Activated CD4-positive, alpha-beta T cell treated with anti-CD3 and anti-CD28 coated beads for 36 hours (primary cell): Measurements from ENCODE around the gene IQCH. TPM values are rescaled to one million over a fixed set of nuclear protein-coding genes. Genes with fewer than 3 reads are reported as not detected.

Experiments
- ATAC-seq: fragments of 200-7000 bp; cut with Tn5 transposase; one replicate; pipeline ENCODE4 v1.10.0; 2021; ENCODE audit warnings: mild to moderate bottlenecking, moderate library complexity
- CTCF ChIA-PET: fragments of 350-600 bp; sonication (Branson Sonifier 250); formaldehyde crosslinking; loops from one replicate; lab custom pipeline; 2021; ENCODE audit warnings: antibody characterized with exemption; lab: Charles Lee
- POLR2A ChIA-PET: fragments of 350-600 bp; sonication (Branson Sonifier 250); formaldehyde crosslinking; loops from one replicate; lab custom pipeline; 2021; ENCODE audit warnings: antibody characterized with exemption, inconsistent platforms; lab: Charles Lee
- DNase-seq: peaks from one replicate; pipeline ENCODE4 v3.0.0-alpha.2; 2020
- H3K27ac Mint-ChIP-seq: one replicate; pipeline ENCODE4 v1.8.0; 2021; ENCODE audit warnings: mixed read lengths
- H3K27me3 Mint-ChIP-seq: one replicate; pipeline ENCODE4 v1.8.0; 2021; ENCODE audit warnings: mixed read lengths
- H3K36me3 Mint-ChIP-seq: one replicate; pipeline ENCODE4 v1.8.0; 2021; ENCODE audit warnings: low read depth, mixed read lengths
- H3K4me1 Mint-ChIP-seq: one replicate; pipeline ENCODE4 v1.8.0; 2021; ENCODE audit warnings: mixed read lengths
- H3K4me3 Mint-ChIP-seq: one replicate; pipeline ENCODE4 v1.8.0; 2021; ENCODE audit warnings: mild to moderate bottlenecking, moderate library complexity, mixed read lengths
- H3K9me3 Mint-ChIP-seq: one replicate; pipeline ENCODE4 v1.8.0; 2021; ENCODE audit warnings: low read depth, mixed read lengths
- intact Hi-C, 2 experiments: fragments of 100-400 bp; cut with DNase I in 1 of 2; cut with micrococcal nuclease in 1 of 2; formaldehyde crosslinking; loops; one replicate each; pipeline versions ENCODE4 v1.14.2 to v1.15.1; 2022 to 2024; cut with DNase I, micrococcal nuclease
- total RNA-seq, 2 experiments: library from RNA; stranded (reverse); gene quantifications; one replicate each; pipeline ENCODE4 v1.2.3, GENCODE V29; 2021

Gene IQCH
- total RNA-seq, 2 experiments from 2014 or later = 1.8 to 2.1 TPM

GRCh38 chr15:67296684-67297083, 42.1 kb downstream of the IQCH start:
- H3K4me3 Mint-ChIP-seq = no peak overlapping the region
- ATAC-seq = no peak
- no peak overlapping the region for H3K27ac Mint-ChIP-seq
- no peaks in the 10 kb centered on the region for H3K36me3 Mint-ChIP-seq
- no peak for DNase-seq
- no peaks in the 10 kb centered on the region for H3K4me1 Mint-ChIP-seq
- intact Hi-C loops = no loop called here
- ChIA-PET POLR2A (no interaction called here), CTCF (interaction anchor here (0.6 to 2.0 kb wide), 2 partner anchors 277 to 350 kb away, joined by 3 to 5 read pairs; no protein-coding TSS in a partner anchor)
- no peaks in the 10 kb centered on the region for H3K9me3 Mint-ChIP-seq
- H3K27me3 Mint-ChIP-seq = peaks cover 2% of the 10 kb centered on the region

GRCh38 chr15:67300266-67301025, 45.9 kb downstream of the IQCH start:
- POLR2A ChIA-PET = interaction anchor here (0.7 kb wide), 1 partner anchor 96 kb away, joined by 4 read pairs; no protein-coding TSS in a partner anchor
- CTCF ChIA-PET = interaction anchor here (0.6 to 1.7 kb wide), 7 partner anchors 10 to 754 kb away, joined by 3 to 7 read pairs (median 3); partner anchors contain the start of gene PIAS1
- H3K27ac Mint-ChIP-seq = no peak overlapping the region
- no peaks in the 10 kb centered on the region for H3K36me3 Mint-ChIP-seq
- ATAC-seq (peak; percentile 92), DNase-seq (no peak)
- no peaks in the 10 kb centered on the region for H3K4me1 Mint-ChIP-seq
- intact Hi-C loops = loop anchor here (2.0 to 10.0 kb wide), 4 partner anchors 56 to 534 kb away; no protein-coding TSS in a partner anchor
- peaks cover 5% of the 10 kb centered on the region for H3K27me3 Mint-ChIP-seq
- no peaks in the 10 kb centered on the region for H3K9me3 Mint-ChIP-seq
- no peak overlapping the region for H3K4me3 Mint-ChIP-seq

- Mint-ChIP-seq H3K4me3 (no peak overlapping the region), H3K27ac (no peak overlapping the region), H3K9me3 (no peaks in the 10 kb centered on the region), H3K36me3 (no peaks in the 10 kb centered on the region), H3K27me3 (peaks cover 3% of the 10 kb centered on the region), H3K4me1 (peaks cover 16% of the 10 kb centered on the region)
- CTCF ChIA-PET = interaction anchor here (0.7 to 3.5 kb wide), 13 partner anchors 8 to 361 kb away, joined by 3 to 45 read pairs (median 4); no protein-coding TSS in a partner anchor
- ATAC-seq (no peak), DNase-seq (peak; percentile 22)
- POLR2A ChIA-PET = interaction anchor here (0.6 kb wide), 1 partner anchor 353 kb away, joined by 3 read pairs; no protein-coding TSS in a partner anchor
- intact Hi-C loops = loop anchor here (1.0 to 10.0 kb wide), 5 partner anchors 63 to 531 kb away; no protein-coding TSS in a partner anchor
These were observed 49.1 kb downstream of the IQCH start for GRCh38 chr15:67303490-67304363.

GRCh38 chr15:67304778-67305177, 50.2 kb downstream of the IQCH start:
- no peaks in the 10 kb centered on the region for H3K36me3 Mint-ChIP-seq
- ChIA-PET CTCF (interaction anchor here (0.6 to 3.5 kb wide), 14 partner anchors 9 to 808 kb away, joined by 3 to 45 read pairs (median 4); no protein-coding TSS in a partner anchor), POLR2A (no interaction called here)
- intact Hi-C loops = loop anchor here (5.0 to 10.0 kb wide), 6 partner anchors 127 to 533 kb away; no protein-coding TSS in a partner anchor
- no peaks in the 10 kb centered on the region for H3K9me3 Mint-ChIP-seq
- H3K27ac Mint-ChIP-seq = no peak overlapping the region
- peaks cover 5% of the 10 kb centered on the region for H3K27me3 Mint-ChIP-seq
- no peak for ATAC-seq
- DNase-seq = no peak
- H3K4me3 Mint-ChIP-seq = no peak overlapping the region
- H3K4me1 Mint-ChIP-seq = peaks cover 16% of the 10 kb centered on the region

- Mint-ChIP-seq H3K36me3 (no peaks in the 10 kb centered on the region), H3K27ac (no peak overlapping the region), H3K27me3 (peaks cover 5% of the 10 kb centered on the region), H3K9me3 (no peaks in the 10 kb centered on the region), H3K4me1 (peaks cover 16% of the 10 kb centered on the region), H3K4me3 (no peak overlapping the region)
- ChIA-PET POLR2A (no interaction called here), CTCF (interaction anchor here (1.5 to 3.5 kb wide), 5 partner anchors 48 to 359 kb away, joined by 4 to 45 read pairs (median 10); no protein-coding TSS in a partner anchor)
- no peak for ATAC-seq
- intact Hi-C loops = loop anchor here (5.0 to 10.0 kb wide), 5 partner anchors 203 to 532 kb away; no protein-coding TSS in a partner anchor
- no peak for DNase-seq
These were observed 50.9 kb downstream of the IQCH start for GRCh38 chr15:67305506-67305905.

GRCh38 chr15:67307156-67307555, 52.6 kb downstream of the IQCH start:
- peak; percentile 97 for ATAC-seq
- intact Hi-C loops = loop anchor here (1.0 to 10.0 kb wide), 10 partner anchors 66 to 530 kb away; no protein-coding TSS in a partner anchor
- no peaks in the 10 kb centered on the region for H3K9me3 Mint-ChIP-seq
- H3K36me3 Mint-ChIP-seq = no peaks in the 10 kb centered on the region
- peaks cover 7% of the 10 kb centered on the region for H3K27me3 Mint-ChIP-seq
- POLR2A ChIA-PET = no interaction called here
- no peak overlapping the region for H3K4me3 Mint-ChIP-seq
- H3K4me1 Mint-ChIP-seq = peaks cover 16% of the 10 kb centered on the region
- CTCF ChIA-PET = interaction anchor here (1.4 kb wide), 2 partner anchors 10 to 360 kb away, joined by 5 read pairs; no protein-coding TSS in a partner anchor
- no peak for DNase-seq
- peak overlapping the region; percentile 31 for H3K27ac Mint-ChIP-seq

- ATAC-seq (no peak), DNase-seq (no peak)
- Mint-ChIP-seq H3K4me3 (no peak overlapping the region), H3K4me1 (peaks cover 16% of the 10 kb centered on the region), H3K27me3 (peaks cover 7% of the 10 kb centered on the region), H3K27ac (no peak overlapping the region), H3K9me3 (no peaks in the 10 kb centered on the region), H3K36me3 (no peaks in the 10 kb centered on the region)
- ChIA-PET POLR2A (no interaction called here), CTCF (interaction anchor here (1.4 kb wide), 2 partner anchors 9 to 361 kb away, joined by 5 read pairs; no protein-coding TSS in a partner anchor)
- intact Hi-C loops = loop anchor here (1.0 to 10.0 kb wide), 10 partner anchors 67 to 529 kb away; no protein-coding TSS in a partner anchor
These were observed 53.5 kb downstream of the IQCH start for GRCh38 chr15:67307889-67308597.

- ATAC-seq (no peak), DNase-seq (no peak)
- ChIA-PET CTCF (interaction anchor here (1.4 kb wide), 1 partner anchor 71 kb away, joined by 4 read pairs; no protein-coding TSS in a partner anchor), POLR2A (no interaction called here)
- intact Hi-C loops = no loop called here
- no peaks in the 10 kb centered on the region for H3K9me3 Mint-ChIP-seq
- no peak overlapping the region for H3K4me3 Mint-ChIP-seq
- no peaks in the 10 kb centered on the region for H3K36me3 Mint-ChIP-seq
- no peak overlapping the region for H3K27ac Mint-ChIP-seq
- peaks cover 12% of the 10 kb centered on the region for H3K4me1 Mint-ChIP-seq
- peaks cover 4% of the 10 kb centered on the region for H3K27me3 Mint-ChIP-seq
These were observed 57.1 kb downstream of the IQCH start for GRCh38 chr15:67311731-67312130.

- H3K9me3 Mint-ChIP-seq = no peaks in the 10 kb centered on the region
- POLR2A ChIA-PET = no interaction called here
- no peaks in the 10 kb centered on the region for H3K36me3 Mint-ChIP-seq
- intact Hi-C loops = no loop called here
- no peak overlapping the region for H3K4me3 Mint-ChIP-seq
- ATAC-seq (no peak), DNase-seq (no peak)
- H3K27ac Mint-ChIP-seq = no peak overlapping the region
- CTCF ChIA-PET = interaction anchor here (0.9 kb wide), 1 partner anchor 12 kb away, joined by 3 read pairs; no protein-coding TSS in a partner anchor
- H3K27me3 Mint-ChIP-seq = peaks cover 9% of the 10 kb centered on the region
- H3K4me1 Mint-ChIP-seq = no peaks in the 10 kb centered on the region
These were observed 65.4 kb downstream of the IQCH start for GRCh38 chr15:67319961-67320360.

GRCh38 chr15:67321352-67321751, 66.8 kb downstream of the IQCH start:
- H3K9me3 Mint-ChIP-seq = no peaks in the 10 kb centered on the region
- POLR2A ChIA-PET = no interaction called here
- DNase-seq = no peak
- H3K27me3 Mint-ChIP-seq = peaks cover 9% of the 10 kb centered on the region
- no peaks in the 10 kb centered on the region for H3K4me1 Mint-ChIP-seq
- intact Hi-C loops = no loop called here
- H3K36me3 Mint-ChIP-seq = peaks cover 2% of the 10 kb centered on the region
- H3K4me3 Mint-ChIP-seq = no peak overlapping the region
- CTCF ChIA-PET = interaction anchor here (0.7 kb wide), 1 partner anchor 1104 kb away, joined by 3 read pairs; no protein-coding TSS in a partner anchor
- H3K27ac Mint-ChIP-seq = no peak overlapping the region
- ATAC-seq = no peak
